Measurements from ENCODE around the gene PCDHGA10.

- TF ChIP-seq POLR2AphosphoS5 (IDR thresholded peaks at IDR 0.05; ENCODE audit: low read depth, low read length) (no peak), TAF1 (IDR thresholded peaks at IDR 0.05; ENCODE audit: borderline replicate concordance, insufficient read depth, low read length) (no peak), REST (IDR thresholded peaks at IDR 0.05; ENCODE audit: insufficient read depth in 1 of 2, low read depth in 2 of 2, low read length in 2 of 2) (no peak), SIN3A (IDR thresholded peaks at IDR 0.05; ENCODE audit: borderline replicate concordance, insufficient read depth, low read length) (no peak)
Observed at GRCh38 chr5:141402553-141403243, 10.1 kb upstream of the PCDHGA10 start, which contains the start of gene PCDHGA9.

Data from PFSK-1 (cell line).